HUDEP-2 (cell line): ENCODE results near the gene PRPF18.
"Not testable (repeated sequence)": the region's sequence is repeated elsewhere in the genome, so short reads cannot be mapped to it uniquely, and the experiment has no call there.

Experiments
- DNase-seq, 76 experiments: peaks; one replicate each; lab custom pipeline; 2025; ENCODE audit not compliant: unreplicated experiment in 76 of 76; lab: John Stamatoyannopoulos, UW

Gene PRPF18

DNA sequence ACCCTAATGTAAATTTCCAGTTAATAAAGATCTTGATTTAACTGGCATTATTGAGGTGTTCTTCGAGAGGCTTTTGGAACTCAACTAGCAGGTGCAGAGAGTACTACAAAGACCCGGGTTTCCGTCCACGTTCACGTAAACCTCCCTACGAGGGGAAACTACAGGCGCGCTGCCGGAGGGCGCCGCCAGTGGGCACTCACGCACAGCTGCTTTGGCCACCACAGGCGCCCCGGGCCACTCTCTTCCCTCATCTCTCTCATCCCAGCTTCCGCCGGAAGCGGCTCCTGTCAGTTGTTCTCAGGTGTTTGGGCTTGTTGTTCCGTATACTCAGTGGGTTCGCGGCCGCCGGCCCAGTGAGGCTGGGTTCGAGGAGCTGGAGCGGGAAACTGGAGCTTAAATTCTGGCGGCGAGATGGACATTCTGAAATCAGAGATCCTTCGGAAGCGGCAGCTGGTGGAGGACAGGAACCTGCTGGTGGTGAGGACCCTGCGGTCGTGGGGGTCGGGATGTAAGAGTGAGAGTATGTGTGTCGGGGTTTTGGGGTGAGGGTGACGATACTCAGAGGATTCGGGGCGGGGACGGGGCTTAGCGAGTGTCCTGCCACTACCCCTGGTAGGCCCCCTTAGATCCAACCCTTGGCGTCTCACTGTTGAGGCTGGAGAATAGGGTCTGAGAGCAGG, at the start of gene PRPF18:
Gene PRPF18, plus strand, starts transcription at position 290 of the 680 bp plus-strand sequence. Its CDS starts 122 bp downstream, at position 412.
- DNase-seq, result peak in 75 of 76 experiments; percentile 18 to 94 (median 83)

- not testable (repeated sequence) for DNase-seq
Measured at GRCh38 chr10:13537985-13538384, 48.8 kb upstream of the PRPF18 start.

GRCh38 chr10:13542533-13542932, 44.2 kb upstream of the PRPF18 start:
- no peak for DNase-seq

DNA sequence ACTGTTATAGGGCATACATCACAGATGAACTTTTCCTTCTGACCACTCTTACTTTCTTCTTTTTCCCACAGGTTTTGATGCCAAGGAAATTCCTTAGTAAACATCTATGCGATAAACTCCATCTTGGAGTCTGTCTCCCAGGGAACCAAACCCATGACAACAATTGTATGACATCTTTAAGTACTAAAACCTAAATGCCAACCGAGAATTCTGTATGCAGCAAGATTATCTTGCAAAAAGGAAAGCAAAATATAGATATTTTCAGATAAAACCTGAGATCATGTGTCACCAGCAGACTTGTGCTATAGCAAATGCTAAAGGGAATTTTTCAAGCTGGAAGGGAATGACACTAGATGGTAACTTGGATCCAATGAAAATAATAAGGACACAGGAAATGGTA, 36.0 kb upstream of the PRPF18 start:
- no peak for DNase-seq

- DNase-seq, result no peak
Measured at GRCh38 chr10:13555884-13556510, 30.8 kb upstream of the PRPF18 start.

DNA sequence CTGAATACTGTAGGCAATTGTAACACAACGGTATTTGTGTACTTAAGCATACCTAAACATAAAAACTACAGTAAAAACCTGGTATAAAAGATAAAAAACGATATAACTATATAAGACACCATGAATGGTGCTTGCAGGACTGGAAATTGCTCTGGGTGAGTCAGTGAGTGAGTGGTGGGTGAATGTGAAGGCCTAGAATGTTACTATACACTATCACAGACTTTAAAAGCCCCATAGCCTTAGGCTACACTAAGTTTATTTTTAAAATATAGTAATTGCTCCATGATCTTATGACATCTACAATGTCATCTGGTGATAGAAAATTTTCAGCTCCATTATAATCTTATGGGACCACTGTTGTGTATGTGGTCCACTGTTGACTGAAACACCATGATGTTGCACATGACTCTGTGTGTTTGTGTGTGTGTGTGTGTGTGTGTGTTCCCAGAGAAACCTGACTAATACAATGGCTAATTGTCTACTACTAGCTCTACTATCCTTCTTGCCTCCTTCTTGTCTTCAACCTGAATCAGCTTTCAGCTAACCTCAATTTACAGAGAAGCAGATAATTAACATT, 27.6 kb upstream of the PRPF18 start:
- DNase-seq, result no peak

- DNase-seq, result no peak
Measured at GRCh38 chr10:13560597-13560996, 26.2 kb upstream of the PRPF18 start.

GRCh38 chr10:13563481-13564445, 23.0 kb upstream of the PRPF18 start:
- no peak for DNase-seq

GRCh38 chr10:13564576-13564975, 22.2 kb upstream of the PRPF18 start:
- no peak for DNase-seq

GRCh38 chr10:13567030-13567429, 19.7 kb upstream of the PRPF18 start:
- no peak for DNase-seq

GRCh38 chr10:13571541-13571940, 15.2 kb upstream of the PRPF18 start:
- DNase-seq, result no peak

GRCh38 chr10:13573960-13574359, 12.8 kb upstream of the PRPF18 start:
- no peak for DNase-seq

GRCh38 chr10:13585195-13585751, 1.5 kb upstream of the PRPF18 start:
- DNase-seq, result no peak

- DNase-seq, result no peak
Measured at GRCh38 chr10:13585943-13586342, 822 bp upstream of the PRPF18 start.

- peak in 20 of 76 experiments; percentile 1 to 42 (median 8) for DNase-seq
Measured at GRCh38 chr10:13587391-13587790, 626 bp downstream of the PRPF18 start.

DNA sequence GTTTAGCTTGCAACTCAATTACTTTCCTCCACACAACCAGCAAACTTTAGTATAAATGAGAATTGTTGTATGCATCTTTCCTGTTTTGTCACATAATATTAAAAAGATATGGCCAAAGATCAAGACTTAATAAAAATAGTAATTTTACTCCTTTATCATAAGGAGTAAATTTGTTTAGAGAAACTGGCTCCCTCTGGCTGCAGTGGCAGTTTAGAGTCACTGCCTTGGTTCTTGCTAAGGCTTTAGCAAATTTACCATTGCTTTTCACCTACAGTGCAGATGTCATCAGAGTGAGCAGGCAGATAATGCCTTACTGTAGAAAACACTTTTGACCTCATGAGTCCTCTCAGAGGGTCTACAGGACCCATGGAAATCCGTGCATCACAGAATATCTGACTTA, 2.6 kb downstream of the PRPF18 start:
- no peak for DNase-seq

DNA sequence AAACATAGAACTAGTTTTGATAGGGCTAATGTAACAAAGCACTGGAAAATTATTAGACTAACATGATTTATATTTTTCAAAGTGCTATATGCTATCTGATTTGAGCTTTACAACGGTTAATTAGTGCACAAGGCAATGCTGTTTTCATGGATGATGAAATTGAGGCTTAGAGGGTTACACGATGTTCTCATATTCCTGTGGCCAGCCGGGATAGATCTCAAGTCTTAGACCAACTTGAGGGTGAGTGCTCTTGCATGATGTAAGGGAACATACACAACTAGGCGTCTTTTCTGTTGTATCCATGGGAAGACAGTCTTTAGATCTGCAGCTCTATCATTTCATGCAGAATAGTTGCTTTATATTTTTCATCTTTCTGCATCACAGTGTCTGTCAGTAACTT, 4.1 kb downstream of the PRPF18 start:
- no peak for DNase-seq

- no peak for DNase-seq
Measured at GRCh38 chr10:13592306-13592705, 5.5 kb downstream of the PRPF18 start.

GRCh38 chr10:13593535-13593934, 6.8 kb downstream of the PRPF18 start:
- DNase-seq, result no peak

DNA sequence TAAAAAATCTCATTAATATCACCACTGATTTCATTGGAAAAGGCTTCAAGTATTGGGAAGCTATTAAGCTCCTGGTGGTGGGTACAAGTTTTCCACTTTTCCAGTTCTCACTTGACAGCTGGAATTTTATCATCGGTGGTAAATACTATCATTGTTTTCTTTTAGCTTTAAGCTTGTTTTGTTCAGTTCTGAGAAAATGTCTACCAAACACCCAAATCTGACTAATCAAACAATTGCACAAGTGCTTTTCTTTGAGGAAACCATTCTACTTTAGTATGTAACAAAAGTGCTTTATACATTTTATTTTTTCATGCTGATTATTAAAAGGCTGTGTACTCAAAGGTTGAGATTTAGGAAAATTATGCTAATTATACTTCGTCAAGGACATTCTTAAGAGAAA, 7.9 kb downstream of the PRPF18 start:
- DNase-seq, result no peak

GRCh38 chr10:13597909-13598308, 11.1 kb downstream of the PRPF18 start:
- no peak for DNase-seq
